Loucy (cell line): ENCODE data around the gene INSYN2B.

Experiments used
- H2AFZ ChIP-seq: fragments of 200-600 bp; sonication (generic); 2 replicates; pipeline ENCODE4 v1.6.0; 2016; ENCODE audit warnings: antibody characterized with exemption, mild to moderate bottlenecking, low read length, moderate library complexity
- H3F3A ChIP-seq: fragments of 200-600 bp; 2 replicates; pipeline ENCODE4 v1.6.0; 2016; ENCODE audit warnings: antibody characterized with exemption, low read depth, mild to moderate bottlenecking
- H3K27me3 ChIP-seq: fragments of 200-600 bp; sonication (generic); 2 replicates; pipeline ENCODE4 v1.6.1; 2014; ENCODE audit warnings: low read length, mild to moderate bottlenecking; ENCODE audit not compliant: insufficient read depth, poor library complexity, severe bottlenecking
- H3K36me3 ChIP-seq: fragments of 200-600 bp; sonication (generic); 2 replicates; pipeline ENCODE4 v1.6.1; 2016; ENCODE audit warnings: low read length; ENCODE audit not compliant: insufficient read depth
- H3K4me1 ChIP-seq: fragments of 200-600 bp; sonication (generic); 2 replicates; pipeline ENCODE4 v1.5.1; 2014; ENCODE audit warnings: low read length, mild to moderate bottlenecking; ENCODE audit not compliant: insufficient read depth, poor library complexity, severe bottlenecking
- H3K4me2 ChIP-seq: fragments of 200-600 bp; sonication (generic); 2 replicates; pipeline ENCODE4 v1.6.0; 2014; ENCODE audit warnings: antibody characterized with exemption, low read length, low read depth, mild to moderate bottlenecking; ENCODE audit not compliant: poor library complexity, severe bottlenecking
- H3K4me3 ChIP-seq: fragments of 200-600 bp; sonication (generic); 2 replicates; pipeline ENCODE4 v1.5.1; 2014; ENCODE audit warnings: low read length, mild to moderate bottlenecking, mixed read lengths; ENCODE audit not compliant: poor library complexity, severe bottlenecking
- H3K79me2 ChIP-seq: fragments of 200-600 bp; sonication (generic); 2 replicates; pipeline ENCODE4 v1.6.1; 2014; ENCODE audit warnings: low read length; ENCODE audit not compliant: insufficient read depth
- H3K9ac ChIP-seq: fragments of 200-600 bp; sonication (generic); 2 replicates; pipeline ENCODE4 v1.6.0; 2014; ENCODE audit warnings: mild to moderate bottlenecking, low read depth, low read length, moderate library complexity; ENCODE audit not compliant: poor library complexity, severe bottlenecking
- H3K9me2 ChIP-seq: fragments of 200-600 bp; sonication (generic); replicated peaks from 2 replicates; pipeline ENCODE4 v1.6.1; 2016; ENCODE audit warnings: low read depth, low read length, mixed read lengths
- H3K9me3 ChIP-seq: fragments of 200-600 bp; sonication (generic); 2 replicates; pipeline ENCODE4 v1.6.1; 2014; ENCODE audit warnings: mild to moderate bottlenecking, antibody characterized with exemption, low read length, low read depth; ENCODE audit not compliant: insufficient read depth
- H4K20me1 ChIP-seq: fragments of 200-600 bp; sonication (generic); 2 replicates; pipeline ENCODE4 v1.6.0; 2014; ENCODE audit warnings: antibody characterized with exemption, low read length, mild to moderate bottlenecking; ENCODE audit not compliant: insufficient read depth, poor library complexity, severe bottlenecking
- CTCF ChIP-seq: fragments of 200-600 bp; sonication (generic); conservative IDR thresholded peaks from 2 replicates; pipeline ENCODE4 v1.5.1; 2014; ENCODE audit warnings: mild to moderate bottlenecking, antibody characterized with exemption, low read length
- EZH2phosphoT487 ChIP-seq: fragments of 200-600 bp; IDR thresholded peaks from 2 replicates; pipeline ENCODE4 v1.6.1; 2018; ENCODE audit warnings: antibody characterized with exemption, mild to moderate bottlenecking, moderate library complexity, borderline replicate concordance

Gene INSYN2B

GRCh38 chr5:169880785-169881184 is 99.5 kb downstream of the INSYN2B start:
- Histone ChIP-seq H3K79me2 (no peaks in the 10 kb centered on the region), H3K4me3 (no peak overlapping the region), H4K20me1 (no peaks in the 10 kb centered on the region), H3K36me3 (no peaks in the 10 kb centered on the region; the same call in 1 of the 2 replicates), H3K4me1 (peaks cover 15% of the 10 kb centered on the region), H3K9ac (no peak overlapping the region), H3K9me3 (no peaks in the 10 kb centered on the region), H3K27me3 (no peaks in the 10 kb centered on the region), H2AFZ (no peak overlapping the region), H3F3A (no peaks in the 10 kb centered on the region), H3K4me2 (no peak overlapping the region), H3K9me2 (no peaks in the 10 kb centered on the region)
- TF ChIP-seq CTCF (no peak), EZH2phosphoT487 (no peak)

GRCh38 chr5:169880012-169880663 is 100.2 kb downstream of the INSYN2B start:
- no peaks in the 10 kb centered on the region for H3K79me2 ChIP-seq
- no peak overlapping the region for H2AFZ ChIP-seq

GRCh38 chr5:169876386-169876785 is 103.9 kb downstream of the INSYN2B start:
- peaks cover 13% of the 10 kb centered on the region for H3K4me1 ChIP-seq
- H3K27me3 ChIP-seq, result no peaks in the 10 kb centered on the region
- no peaks in the 10 kb centered on the region for H4K20me1 ChIP-seq
- no peak overlapping the region for H2AFZ ChIP-seq
- no peak overlapping the region for H3K4me3 ChIP-seq
- H3K9me2 ChIP-seq, result no peaks in the 10 kb centered on the region
- no peak for TF ChIP-seq CTCF
- TF ChIP-seq EZH2phosphoT487, result no peak
- H3F3A ChIP-seq, result no peaks in the 10 kb centered on the region
- H3K36me3 ChIP-seq, result no peaks in the 10 kb centered on the region
- H3K9me3 ChIP-seq, result no peaks in the 10 kb centered on the region
- H3K9ac ChIP-seq, result no peak overlapping the region
- H3K4me2 ChIP-seq, result no peak overlapping the region
- H3K79me2 ChIP-seq, result no peaks in the 10 kb centered on the region

More at GRCh38 chr5:169880012-169880663, 100.2 kb downstream of the INSYN2B start:
- no peak for TF ChIP-seq CTCF
- no peak for TF ChIP-seq EZH2phosphoT487
- H3K9me3 ChIP-seq, result no peaks in the 10 kb centered on the region
- no peak overlapping the region for H3K9ac ChIP-seq
- no peak overlapping the region for H3K4me2 ChIP-seq
- peaks cover 15% of the 10 kb centered on the region for H3K4me1 ChIP-seq
- H4K20me1 ChIP-seq, result no peaks in the 10 kb centered on the region
- no peaks in the 10 kb centered on the region for H3F3A ChIP-seq
- no peaks in the 10 kb centered on the region for H3K27me3 ChIP-seq
- H3K36me3 ChIP-seq, result no peaks in the 10 kb centered on the region; the same call in 1 of the 2 replicates
- H3K9me2 ChIP-seq, result no peaks in the 10 kb centered on the region
- no peak overlapping the region for H3K4me3 ChIP-seq
